WTC11 (cell line): ENCODE data around the gene TLX2. TPM values are rescaled to one million over a fixed set of nuclear protein-coding genes. Genes with fewer than 3 reads are reported as not detected.

Source experiments
- ELF4 ChIP-seq: sonication (generic); formaldehyde crosslinking; IDR thresholded peaks from 2 replicates; pipeline ENCODE4 v1.8.1; 2022; ENCODE audit warnings: low read depth, mild to moderate bottlenecking, moderate library complexity, missing genetic modification reagents
- EMX1 ChIP-seq: fragments of 250-450 bp; sonication (Bioruptor Pico); IDR thresholded peaks from 2 replicates; pipeline ENCODE4 v1.8.0; 2021; ENCODE audit warnings: mild to moderate bottlenecking
- ETV6 ChIP-seq: sonication (generic); formaldehyde crosslinking; IDR thresholded peaks from 2 replicates; pipeline ENCODE4 v1.8.1; 2022; ENCODE audit warnings: mild to moderate bottlenecking, missing genetic modification reagents
- FOXJ3 ChIP-seq: sonication (generic); formaldehyde crosslinking; IDR thresholded peaks from 2 replicates; pipeline ENCODE4 v1.9.0; 2021; ENCODE audit warnings: missing genetic modification reagents, mild to moderate bottlenecking, borderline replicate concordance
- FOXP1 ChIP-seq: sonication (generic); formaldehyde crosslinking; IDR thresholded peaks from 2 replicates; pipeline ENCODE4 v1.8.0; 2022; ENCODE audit warnings: missing genetic modification reagents, mild to moderate bottlenecking, moderate library complexity, borderline replicate concordance
- IRF2 ChIP-seq: sonication (generic); formaldehyde crosslinking; IDR thresholded peaks from 2 replicates; pipeline ENCODE4 v1.8.0; 2022; ENCODE audit warnings: low read depth, missing genetic modification reagents, borderline replicate concordance
- MYBL2 ChIP-seq: sonication (generic); formaldehyde crosslinking; IDR thresholded peaks from 2 replicates; pipeline ENCODE4 v1.8.1; 2023; ENCODE audit warnings: mild to moderate bottlenecking, moderate library complexity, missing genetic modification reagents
- OVOL2 ChIP-seq: fragments of 250-450 bp; sonication (Bioruptor Pico); IDR thresholded peaks from 2 replicates; pipeline ENCODE4 v1.9.0; 2021; ENCODE audit warnings: mild to moderate bottlenecking, borderline replicate concordance
- RELA ChIP-seq: sonication (generic); formaldehyde crosslinking; IDR thresholded peaks from 2 replicates; pipeline ENCODE4 v1.8.1; 2022; ENCODE audit warnings: missing genetic modification reagents, mild to moderate bottlenecking, borderline replicate concordance
- SMAD3 ChIP-seq: sonication (generic); formaldehyde crosslinking; IDR thresholded peaks from 2 replicates; pipeline ENCODE4 v1.8.0; 2022; ENCODE audit warnings: missing genetic modification reagents, mild to moderate bottlenecking, borderline replicate concordance
- TEAD1 ChIP-seq: sonication (generic); formaldehyde crosslinking; IDR thresholded peaks from 2 replicates; pipeline ENCODE4 v1.8.0; 2022; ENCODE audit warnings: mild to moderate bottlenecking, missing genetic modification reagents
- ZNF138 ChIP-seq: sonication (generic); formaldehyde crosslinking; conservative IDR thresholded peaks from 2 replicates; pipeline ENCODE4 v1.8.1; 2022; ENCODE audit warnings: mild to moderate bottlenecking, moderate library complexity, missing genetic modification reagents
- ZNF232 ChIP-seq: sonication (generic); formaldehyde crosslinking; IDR thresholded peaks from 2 replicates; pipeline ENCODE4 v1.8.0; 2022; ENCODE audit warnings: mild to moderate bottlenecking, missing genetic modification reagents
- ZNF671 ChIP-seq: fragments of 250-450 bp; sonication (Bioruptor Pico); IDR thresholded peaks from 2 replicates; pipeline ENCODE4 v1.8.0; 2021; ENCODE audit warnings: mild to moderate bottlenecking
- total RNA-seq: library from RNA; stranded (reverse); gene quantifications from 3 replicates; pipeline ENCODE4 v1.2.3, GENCODE V29; 2021
- TF ChIP-seq, protein P1 (sequence below): fragments of 250-450 bp; sonication (Bioruptor Pico); IDR thresholded peaks from 2 replicates; pipeline ENCODE4 v1.8.0; 2021; ENCODE audit warnings: mild to moderate bottlenecking
- TF ChIP-seq, protein P2 (sequence below): sonication (generic); formaldehyde crosslinking; IDR thresholded peaks from 2 replicates; pipeline ENCODE4 v1.8.1; 2022; ENCODE audit warnings: low read depth, missing genetic modification reagents, borderline replicate concordance
- TF ChIP-seq, protein P3 (sequence below): sonication (generic); formaldehyde crosslinking; IDR thresholded peaks from 2 replicates; pipeline ENCODE4 v1.8.1; 2023; ENCODE audit warnings: mild to moderate bottlenecking, missing genetic modification reagents, borderline replicate concordance
- TF ChIP-seq, protein P4 (sequence below): sonication (generic); formaldehyde crosslinking; IDR thresholded peaks from 2 replicates; pipeline ENCODE4 v1.8.1; 2022; ENCODE audit warnings: low read depth, mild to moderate bottlenecking, moderate library complexity, missing genetic modification reagents, borderline replicate concordance
- TF ChIP-seq, protein P5 (sequence below): sonication (generic); formaldehyde crosslinking; IDR thresholded peaks from 2 replicates; pipeline ENCODE4 v1.8.0; 2023; ENCODE audit warnings: missing genetic modification reagents, mild to moderate bottlenecking, borderline replicate concordance
- TF ChIP-seq, protein P6 (sequence below): fragments of 250-450 bp; sonication (Bioruptor Pico); IDR thresholded peaks from 2 replicates; pipeline ENCODE4 v1.9.0; 2021; ENCODE audit warnings: mild to moderate bottlenecking
- TF ChIP-seq, protein P7 (sequence below): sonication (generic); formaldehyde crosslinking; IDR thresholded peaks from 2 replicates; pipeline ENCODE4 v1.8.1; 2023; ENCODE audit warnings: mild to moderate bottlenecking, missing genetic modification reagents

Gene TLX2
- total RNA-seq, 1 experiment from 2014 or later = 0.26 TPM

DNA sequence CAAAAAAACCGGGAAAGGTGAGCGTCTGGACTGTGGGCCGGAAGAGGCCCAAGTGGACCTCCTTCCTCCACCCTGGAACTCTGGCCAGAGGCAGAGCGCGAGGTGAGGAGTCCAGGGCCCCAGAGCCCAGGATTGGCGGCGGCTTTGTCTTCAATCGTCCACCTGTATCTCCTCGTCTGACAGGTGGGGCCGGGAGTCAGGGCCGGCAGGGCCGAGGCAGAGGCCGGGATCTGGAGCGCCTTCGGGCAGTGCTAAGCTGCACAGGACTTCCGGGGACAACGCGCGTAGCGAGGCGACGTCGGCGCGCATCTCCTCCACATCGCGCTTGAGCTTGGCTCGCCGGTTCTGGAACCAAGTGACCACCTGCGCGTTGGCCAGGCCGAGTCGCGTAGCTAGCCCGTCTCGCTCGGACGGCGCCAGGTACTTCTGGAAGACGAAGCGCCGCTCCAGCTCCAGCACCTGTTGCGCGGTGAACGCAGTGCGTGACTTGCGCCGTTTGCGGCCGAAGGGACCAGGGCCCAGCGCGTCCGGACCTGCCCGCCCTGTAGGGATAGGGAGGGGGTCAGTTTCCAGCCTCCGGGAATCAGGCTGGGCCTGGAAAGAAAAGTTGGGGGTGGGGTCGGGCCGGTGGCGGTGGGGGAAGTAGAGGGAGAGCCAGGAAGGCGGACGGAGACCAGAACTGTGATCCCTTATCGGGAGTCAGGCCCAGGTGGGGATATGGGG is 16.3 kb upstream of the TLX2 start (continued):
- TF ChIP-seq, protein P1, sequence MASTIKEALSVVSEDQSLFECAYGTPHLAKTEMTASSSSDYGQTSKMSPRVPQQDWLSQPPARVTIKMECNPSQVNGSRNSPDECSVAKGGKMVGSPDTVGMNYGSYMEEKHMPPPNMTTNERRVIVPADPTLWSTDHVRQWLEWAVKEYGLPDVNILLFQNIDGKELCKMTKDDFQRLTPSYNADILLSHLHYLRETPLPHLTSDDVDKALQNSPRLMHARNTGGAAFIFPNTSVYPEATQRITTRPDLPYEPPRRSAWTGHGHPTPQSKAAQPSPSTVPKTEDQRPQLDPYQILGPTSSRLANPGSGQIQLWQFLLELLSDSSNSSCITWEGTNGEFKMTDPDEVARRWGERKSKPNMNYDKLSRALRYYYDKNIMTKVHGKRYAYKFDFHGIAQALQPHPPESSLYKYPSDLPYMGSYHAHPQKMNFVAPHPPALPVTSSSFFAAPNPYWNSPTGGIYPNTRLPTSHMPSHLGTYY (CRISPR knock-in tag) = no peak
- TF ChIP-seq MYBL2 (CRISPR knock-in tag) (peak; percentile 64; the same call in 1 of the 2 replicates), OVOL2 (CRISPR knock-in tag) (no peak), IRF2 (CRISPR knock-in tag) (no peak), ZNF232 (CRISPR knock-in tag) (no peak), ZNF138 (CRISPR knock-in tag) (peak; percentile 65; the same call in 1 of the 2 replicates), ETV6 (CRISPR knock-in tag) (peak; percentile 67; the same call in 1 of the 2 replicates), ZNF671 (CRISPR knock-in tag) (no peak; the same call in 1 of the 2 replicates), FOXP1 (CRISPR knock-in tag) (peak; percentile 72; the same call in 1 of the 2 replicates), ELF4 (CRISPR knock-in tag) (no peak), EMX1 (CRISPR knock-in tag) (no peak), TEAD1 (0 out of 2 replicates have a peak, but pooled peaks have one; percentile 60), RELA (no peak), FOXJ3 (no peak), SMAD3 (CRISPR knock-in tag) (peak; percentile 43; the same call in 1 of the 2 replicates)
- TF ChIP-seq, protein P2, sequence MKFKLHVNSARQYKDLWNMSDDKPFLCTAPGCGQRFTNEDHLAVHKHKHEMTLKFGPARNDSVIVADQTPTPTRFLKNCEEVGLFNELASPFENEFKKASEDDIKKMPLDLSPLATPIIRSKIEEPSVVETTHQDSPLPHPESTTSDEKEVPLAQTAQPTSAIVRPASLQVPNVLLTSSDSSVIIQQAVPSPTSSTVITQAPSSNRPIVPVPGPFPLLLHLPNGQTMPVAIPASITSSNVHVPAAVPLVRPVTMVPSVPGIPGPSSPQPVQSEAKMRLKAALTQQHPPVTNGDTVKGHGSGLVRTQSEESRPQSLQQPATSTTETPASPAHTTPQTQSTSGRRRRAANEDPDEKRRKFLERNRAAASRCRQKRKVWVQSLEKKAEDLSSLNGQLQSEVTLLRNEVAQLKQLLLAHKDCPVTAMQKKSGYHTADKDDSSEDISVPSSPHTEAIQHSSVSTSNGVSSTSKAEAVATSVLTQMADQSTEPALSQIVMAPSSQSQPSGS (CRISPR knock-in tag) = no peak
- TF ChIP-seq, protein P3, sequence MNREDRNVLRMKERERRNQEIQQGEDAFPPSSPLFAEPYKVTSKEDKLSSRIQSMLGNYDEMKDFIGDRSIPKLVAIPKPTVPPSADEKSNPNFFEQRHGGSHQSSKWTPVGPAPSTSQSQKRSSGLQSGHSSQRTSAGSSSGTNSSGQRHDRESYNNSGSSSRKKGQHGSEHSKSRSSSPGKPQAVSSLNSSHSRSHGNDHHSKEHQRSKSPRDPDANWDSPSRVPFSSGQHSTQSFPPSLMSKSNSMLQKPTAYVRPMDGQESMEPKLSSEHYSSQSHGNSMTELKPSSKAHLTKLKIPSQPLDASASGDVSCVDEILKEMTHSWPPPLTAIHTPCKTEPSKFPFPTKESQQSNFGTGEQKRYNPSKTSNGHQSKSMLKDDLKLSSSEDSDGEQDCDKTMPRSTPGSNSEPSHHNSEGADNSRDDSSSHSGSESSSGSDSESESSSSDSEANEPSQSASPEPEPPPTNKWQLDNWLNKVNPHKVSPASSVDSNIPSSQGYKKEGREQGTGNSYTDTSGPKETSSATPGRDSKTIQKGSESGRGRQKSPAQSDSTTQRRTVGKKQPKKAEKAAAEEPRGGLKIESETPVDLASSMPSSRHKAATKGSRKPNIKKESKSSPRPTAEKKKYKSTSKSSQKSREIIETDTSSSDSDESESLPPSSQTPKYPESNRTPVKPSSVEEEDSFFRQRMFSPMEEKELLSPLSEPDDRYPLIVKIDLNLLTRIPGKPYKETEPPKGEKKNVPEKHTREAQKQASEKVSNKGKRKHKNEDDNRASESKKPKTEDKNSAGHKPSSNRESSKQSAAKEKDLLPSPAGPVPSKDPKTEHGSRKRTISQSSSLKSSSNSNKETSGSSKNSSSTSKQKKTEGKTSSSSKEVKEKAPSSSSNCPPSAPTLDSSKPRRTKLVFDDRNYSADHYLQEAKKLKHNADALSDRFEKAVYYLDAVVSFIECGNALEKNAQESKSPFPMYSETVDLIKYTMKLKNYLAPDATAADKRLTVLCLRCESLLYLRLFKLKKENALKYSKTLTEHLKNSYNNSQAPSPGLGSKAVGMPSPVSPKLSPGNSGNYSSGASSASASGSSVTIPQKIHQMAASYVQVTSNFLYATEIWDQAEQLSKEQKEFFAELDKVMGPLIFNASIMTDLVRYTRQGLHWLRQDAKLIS (CRISPR knock-in tag) = peak; percentile 86; the same call in 1 of the 2 replicates
- TF ChIP-seq, protein P4, sequence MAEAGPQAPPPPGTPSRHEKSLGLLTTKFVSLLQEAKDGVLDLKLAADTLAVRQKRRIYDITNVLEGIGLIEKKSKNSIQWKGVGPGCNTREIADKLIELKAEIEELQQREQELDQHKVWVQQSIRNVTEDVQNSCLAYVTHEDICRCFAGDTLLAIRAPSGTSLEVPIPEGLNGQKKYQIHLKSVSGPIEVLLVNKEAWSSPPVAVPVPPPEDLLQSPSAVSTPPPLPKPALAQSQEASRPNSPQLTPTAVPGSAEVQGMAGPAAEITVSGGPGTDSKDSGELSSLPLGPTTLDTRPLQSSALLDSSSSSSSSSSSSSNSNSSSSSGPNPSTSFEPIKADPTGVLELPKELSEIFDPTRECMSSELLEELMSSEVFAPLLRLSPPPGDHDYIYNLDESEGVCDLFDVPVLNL (CRISPR knock-in tag) = 0 out of 2 replicates have a peak, but pooled peaks have one; percentile 36
- TF ChIP-seq, protein P5, sequence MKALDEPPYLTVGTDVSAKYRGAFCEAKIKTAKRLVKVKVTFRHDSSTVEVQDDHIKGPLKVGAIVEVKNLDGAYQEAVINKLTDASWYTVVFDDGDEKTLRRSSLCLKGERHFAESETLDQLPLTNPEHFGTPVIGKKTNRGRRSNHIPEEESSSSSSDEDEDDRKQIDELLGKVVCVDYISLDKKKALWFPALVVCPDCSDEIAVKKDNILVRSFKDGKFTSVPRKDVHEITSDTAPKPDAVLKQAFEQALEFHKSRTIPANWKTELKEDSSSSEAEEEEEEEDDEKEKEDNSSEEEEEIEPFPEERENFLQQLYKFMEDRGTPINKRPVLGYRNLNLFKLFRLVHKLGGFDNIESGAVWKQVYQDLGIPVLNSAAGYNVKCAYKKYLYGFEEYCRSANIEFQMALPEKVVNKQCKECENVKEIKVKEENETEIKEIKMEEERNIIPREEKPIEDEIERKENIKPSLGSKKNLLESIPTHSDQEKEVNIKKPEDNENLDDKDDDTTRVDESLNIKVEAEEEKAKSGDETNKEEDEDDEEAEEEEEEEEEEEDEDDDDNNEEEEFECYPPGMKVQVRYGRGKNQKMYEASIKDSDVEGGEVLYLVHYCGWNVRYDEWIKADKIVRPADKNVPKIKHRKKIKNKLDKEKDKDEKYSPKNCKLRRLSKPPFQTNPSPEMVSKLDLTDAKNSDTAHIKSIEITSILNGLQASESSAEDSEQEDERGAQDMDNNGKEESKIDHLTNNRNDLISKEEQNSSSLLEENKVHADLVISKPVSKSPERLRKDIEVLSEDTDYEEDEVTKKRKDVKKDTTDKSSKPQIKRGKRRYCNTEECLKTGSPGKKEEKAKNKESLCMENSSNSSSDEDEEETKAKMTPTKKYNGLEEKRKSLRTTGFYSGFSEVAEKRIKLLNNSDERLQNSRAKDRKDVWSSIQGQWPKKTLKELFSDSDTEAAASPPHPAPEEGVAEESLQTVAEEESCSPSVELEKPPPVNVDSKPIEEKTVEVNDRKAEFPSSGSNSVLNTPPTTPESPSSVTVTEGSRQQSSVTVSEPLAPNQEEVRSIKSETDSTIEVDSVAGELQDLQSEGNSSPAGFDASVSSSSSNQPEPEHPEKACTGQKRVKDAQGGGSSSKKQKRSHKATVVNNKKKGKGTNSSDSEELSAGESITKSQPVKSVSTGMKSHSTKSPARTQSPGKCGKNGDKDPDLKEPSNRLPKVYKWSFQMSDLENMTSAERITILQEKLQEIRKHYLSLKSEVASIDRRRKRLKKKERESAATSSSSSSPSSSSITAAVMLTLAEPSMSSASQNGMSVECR (CRISPR knock-in tag) = peak; percentile 66; the same call in 1 of the 2 replicates
- TF ChIP-seq, protein P6, sequence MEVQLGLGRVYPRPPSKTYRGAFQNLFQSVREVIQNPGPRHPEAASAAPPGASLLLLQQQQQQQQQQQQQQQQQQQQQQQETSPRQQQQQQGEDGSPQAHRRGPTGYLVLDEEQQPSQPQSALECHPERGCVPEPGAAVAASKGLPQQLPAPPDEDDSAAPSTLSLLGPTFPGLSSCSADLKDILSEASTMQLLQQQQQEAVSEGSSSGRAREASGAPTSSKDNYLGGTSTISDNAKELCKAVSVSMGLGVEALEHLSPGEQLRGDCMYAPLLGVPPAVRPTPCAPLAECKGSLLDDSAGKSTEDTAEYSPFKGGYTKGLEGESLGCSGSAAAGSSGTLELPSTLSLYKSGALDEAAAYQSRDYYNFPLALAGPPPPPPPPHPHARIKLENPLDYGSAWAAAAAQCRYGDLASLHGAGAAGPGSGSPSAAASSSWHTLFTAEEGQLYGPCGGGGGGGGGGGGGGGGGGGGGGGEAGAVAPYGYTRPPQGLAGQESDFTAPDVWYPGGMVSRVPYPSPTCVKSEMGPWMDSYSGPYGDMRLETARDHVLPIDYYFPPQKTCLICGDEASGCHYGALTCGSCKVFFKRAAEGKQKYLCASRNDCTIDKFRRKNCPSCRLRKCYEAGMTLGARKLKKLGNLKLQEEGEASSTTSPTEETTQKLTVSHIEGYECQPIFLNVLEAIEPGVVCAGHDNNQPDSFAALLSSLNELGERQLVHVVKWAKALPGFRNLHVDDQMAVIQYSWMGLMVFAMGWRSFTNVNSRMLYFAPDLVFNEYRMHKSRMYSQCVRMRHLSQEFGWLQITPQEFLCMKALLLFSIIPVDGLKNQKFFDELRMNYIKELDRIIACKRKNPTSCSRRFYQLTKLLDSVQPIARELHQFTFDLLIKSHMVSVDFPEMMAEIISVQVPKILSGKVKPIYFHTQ (CRISPR knock-in tag) = peak; percentile 47; the same call in 1 of the 2 replicates
- TF ChIP-seq, protein P7, sequence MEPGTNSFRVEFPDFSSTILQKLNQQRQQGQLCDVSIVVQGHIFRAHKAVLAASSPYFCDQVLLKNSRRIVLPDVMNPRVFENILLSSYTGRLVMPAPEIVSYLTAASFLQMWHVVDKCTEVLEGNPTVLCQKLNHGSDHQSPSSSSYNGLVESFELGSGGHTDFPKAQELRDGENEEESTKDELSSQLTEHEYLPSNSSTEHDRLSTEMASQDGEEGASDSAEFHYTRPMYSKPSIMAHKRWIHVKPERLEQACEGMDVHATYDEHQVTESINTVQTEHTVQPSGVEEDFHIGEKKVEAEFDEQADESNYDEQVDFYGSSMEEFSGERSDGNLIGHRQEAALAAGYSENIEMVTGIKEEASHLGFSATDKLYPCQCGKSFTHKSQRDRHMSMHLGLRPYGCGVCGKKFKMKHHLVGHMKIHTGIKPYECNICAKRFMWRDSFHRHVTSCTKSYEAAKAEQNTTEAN (CRISPR knock-in tag) = 0 out of 2 replicates have a peak, but pooled peaks have one; percentile 80
